AG09319 (cell line): ENCODE data around the gene PPP1R14C.

Experiments
- DNase-seq: peaks from one replicate; pipeline ENCODE4 v3.0.0-alpha.2; 2010; ENCODE audit warnings: low read depth; ENCODE audit errors: extremely low read depth
- CTCF ChIP-seq: IDR thresholded peaks from 2 replicates; pipeline ENCODE4 v1.5.1; 2011; ENCODE audit warnings: low read depth, mild to moderate bottlenecking, inconsistent platforms, low read length, moderate library complexity

The PPP1R14C gene

GRCh38 chr6:150145427-150145826 lies 2.6 kb downstream of the PPP1R14C start:
- no peak for DNase-seq
- TF ChIP-seq CTCF = no peak

- DNase-seq = no peak
Measured at GRCh38 chr6:150145830-150146229, 3.0 kb downstream of the PPP1R14C start.

GRCh38 chr6:150146436-150146835 lies 3.6 kb downstream of the PPP1R14C start:
- TF ChIP-seq CTCF = no peak
- DNase-seq = no peak

More at GRCh38 chr6:150145830-150146229, 3.0 kb downstream of the PPP1R14C start:
- TF ChIP-seq CTCF = no peak

GRCh38 chr6:150149146-150149545 lies 6.3 kb downstream of the PPP1R14C start:
- TF ChIP-seq CTCF = no peak
- no peak for DNase-seq

- TF ChIP-seq CTCF = no peak
- no peak for DNase-seq
Measured at GRCh38 chr6:150150458-150150820, 7.6 kb downstream of the PPP1R14C start.

- no peak for TF ChIP-seq CTCF
- no peak for DNase-seq
Measured at GRCh38 chr6:150150821-150151646, 8.2 kb downstream of the PPP1R14C start.
